Measurements from ENCODE around the gene NAALADL2. TPM values are rescaled to one million over a fixed set of nuclear protein-coding genes. Genes with fewer than 3 reads are reported as not detected.
"Not testable (repeated sequence)": the region's sequence is repeated elsewhere in the genome, so short reads cannot be mapped to it uniquely, and the experiment has no call there.

The NAALADL2 gene
- total RNA-seq, 1 experiment from 2014 or later: 0.36 TPM

DNA sequence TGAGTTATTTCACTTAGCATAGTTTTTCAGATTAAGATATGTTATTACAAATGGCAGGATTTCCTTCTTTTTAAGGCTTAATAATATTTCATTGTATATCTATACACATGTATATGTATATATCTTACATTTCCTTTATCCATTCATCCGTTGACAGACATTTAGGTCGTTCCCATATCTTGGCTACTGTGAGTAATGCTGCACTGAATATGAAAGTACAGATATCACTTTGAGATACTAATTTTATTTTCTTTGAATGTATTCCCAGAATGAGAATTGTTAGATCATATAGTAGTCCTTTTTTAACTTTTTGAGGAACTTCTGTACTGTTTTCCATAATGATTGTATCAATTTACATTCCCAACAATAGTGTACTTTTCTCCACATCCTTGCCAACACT, 270.4 kb downstream of the NAALADL2 start:
- DNase-seq (ENCODE audit: low read depth): no peak

DNA sequence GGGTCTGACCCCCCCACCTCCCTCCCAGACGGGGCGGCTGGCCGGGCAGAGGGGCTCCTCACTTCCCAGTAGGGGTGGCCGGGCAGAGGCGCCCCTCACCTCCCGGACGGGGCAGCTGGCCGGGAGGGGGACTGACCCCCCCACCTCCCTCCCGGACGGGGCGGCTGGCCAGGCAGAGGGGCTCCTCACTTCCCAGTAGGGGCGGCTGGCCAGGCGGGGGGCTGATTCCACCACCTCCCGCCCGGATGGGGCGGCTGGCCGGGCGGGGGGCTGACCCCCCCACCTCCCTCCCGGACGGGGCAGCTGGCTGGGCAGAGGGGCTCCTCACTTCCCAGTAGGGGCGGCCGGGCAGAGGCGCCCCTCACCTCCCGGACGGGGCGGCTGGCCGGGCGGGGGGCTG, 272.7 kb downstream of the NAALADL2 start:
- DNase-seq (ENCODE audit: low read depth): not testable (repeated sequence)

- DNase-seq (ENCODE audit: low read depth): not testable (repeated sequence)
Observed at GRCh38 chr3:175132706-175133105, 273.6 kb downstream of the NAALADL2 start.

DNA sequence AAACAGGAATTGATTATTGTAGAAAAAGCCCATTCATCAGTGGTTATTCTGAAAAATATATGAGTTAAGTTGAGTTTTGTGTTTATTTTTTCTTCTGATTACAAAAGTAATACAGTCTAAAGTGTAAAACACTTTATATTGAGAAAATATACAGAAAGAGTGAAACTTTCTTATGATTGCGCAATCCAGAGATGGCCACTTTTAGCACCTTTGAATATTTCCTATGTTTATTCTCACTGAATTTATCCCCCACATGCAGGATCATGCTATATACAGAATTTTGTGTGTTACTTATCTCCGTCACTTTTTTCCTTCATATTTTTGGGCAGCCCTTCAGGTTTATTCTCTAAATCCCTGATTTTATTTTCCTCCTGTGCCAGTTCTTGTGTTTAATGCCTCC, 285.2 kb downstream of the NAALADL2 start:
- no peak for DNase-seq (ENCODE audit: low read depth)

DNA sequence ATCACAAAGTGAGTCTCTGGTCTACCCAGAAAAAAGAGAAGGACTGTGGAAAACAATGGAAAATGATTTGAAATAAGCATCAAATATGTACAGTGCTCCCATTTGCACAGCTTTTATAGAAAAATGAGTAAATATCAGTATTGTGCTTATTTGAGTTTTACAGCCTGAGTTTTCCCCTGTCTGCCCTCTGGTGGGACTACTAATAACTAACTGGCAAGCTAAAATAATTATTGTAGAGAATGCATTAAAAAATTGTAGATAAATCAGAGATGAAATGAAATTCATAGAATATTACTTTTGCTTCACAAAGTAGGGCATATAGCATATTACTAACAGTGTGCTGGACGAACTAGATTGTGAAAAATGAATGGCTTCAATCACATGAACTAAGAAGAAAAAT, 287.1 kb downstream of the NAALADL2 start:
- no peak for DNase-seq (ENCODE audit: low read depth)

DNA sequence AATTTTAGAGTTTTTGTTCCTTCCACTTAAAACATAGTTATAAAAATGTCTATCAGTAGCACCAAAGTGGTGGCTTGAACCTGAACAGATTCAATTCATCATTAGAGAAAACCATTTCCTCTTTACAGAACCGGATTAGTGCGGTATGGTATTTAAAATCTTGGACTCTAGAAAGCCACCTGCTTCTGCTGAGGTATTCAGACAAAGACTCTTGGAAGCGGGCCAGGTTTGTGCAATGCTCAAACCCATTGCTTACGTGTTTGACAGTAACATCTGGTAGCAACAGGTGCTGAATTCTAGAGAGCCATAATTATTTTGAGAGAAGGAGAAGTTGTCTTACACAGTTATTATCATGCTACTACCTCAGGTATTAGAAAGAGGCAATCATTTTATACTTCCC, 290.5 kb downstream of the NAALADL2 start:
- no peak for DNase-seq (ENCODE audit: low read depth)

- DNase-seq (ENCODE audit: low read depth): no peak
Observed at GRCh38 chr3:175150812-175151401, 291.8 kb downstream of the NAALADL2 start.

DNA sequence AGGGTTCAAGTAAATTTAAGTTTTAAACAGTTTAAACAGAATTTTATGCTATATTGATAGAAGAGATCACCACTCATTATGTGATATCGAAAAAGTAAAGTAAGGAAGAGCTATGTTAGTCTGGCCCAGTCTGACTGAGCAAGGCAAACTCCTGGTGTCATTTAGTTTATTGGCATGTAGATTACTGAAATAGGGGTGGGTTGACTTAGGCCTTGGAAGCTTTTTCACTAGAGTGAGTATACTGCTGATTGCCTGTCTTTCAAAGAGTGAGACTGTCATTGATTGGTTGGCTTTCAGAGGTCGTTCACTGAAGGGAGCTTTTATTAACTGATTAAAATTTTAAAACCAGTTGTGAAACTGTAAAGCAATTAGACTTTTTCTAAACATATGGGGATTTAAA, 294.5 kb downstream of the NAALADL2 start:
- no peak for DNase-seq (ENCODE audit: low read depth)

DNA sequence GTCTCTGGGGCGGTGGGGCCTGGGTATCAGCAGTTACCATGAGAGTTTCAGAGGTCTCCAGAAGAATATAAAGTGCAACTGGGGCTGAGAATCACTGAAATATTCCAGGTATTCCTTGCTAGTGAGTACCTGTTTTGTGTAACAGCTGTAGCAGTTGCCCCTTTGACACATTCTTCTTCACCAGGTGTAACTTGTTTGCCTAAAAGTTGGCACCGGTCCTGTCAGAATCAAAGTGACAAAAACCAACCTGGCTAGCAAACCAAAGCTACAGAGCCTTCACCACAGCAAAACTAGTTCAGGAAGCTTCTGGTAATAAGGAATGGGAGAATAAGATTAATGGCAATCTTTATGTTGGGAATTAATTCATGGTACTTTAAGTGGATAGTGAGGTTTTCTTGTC, 296.0 kb downstream of the NAALADL2 start:
- no peak for DNase-seq (ENCODE audit: low read depth)

DNA sequence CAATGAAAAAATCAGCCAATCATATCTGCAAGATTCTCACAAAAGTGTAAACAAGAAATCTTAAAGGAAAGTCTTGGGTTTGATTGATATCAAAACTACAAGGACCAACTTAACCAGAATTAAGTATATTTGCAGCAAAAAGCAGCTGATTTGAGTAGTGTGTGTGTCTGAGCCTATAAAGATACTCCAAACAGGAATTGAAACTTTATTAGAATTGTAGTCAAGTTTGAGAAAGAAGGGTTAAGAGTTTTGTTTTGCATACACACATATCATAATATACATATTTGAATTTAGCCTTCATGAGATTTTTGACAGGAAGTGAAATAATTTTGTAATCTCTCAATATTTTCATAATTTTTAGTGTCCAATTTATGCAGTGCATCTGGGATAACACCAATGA, 300.1 kb downstream of the NAALADL2 start:
- no peak for DNase-seq (ENCODE audit: low read depth)

GRCh38 chr3:175161291-175161690, 302.2 kb downstream of the NAALADL2 start:
- no peak for DNase-seq (ENCODE audit: low read depth)

GRCh38 chr3:175163686-175164085, 304.6 kb downstream of the NAALADL2 start:
- DNase-seq (ENCODE audit: low read depth): no peak

DNA sequence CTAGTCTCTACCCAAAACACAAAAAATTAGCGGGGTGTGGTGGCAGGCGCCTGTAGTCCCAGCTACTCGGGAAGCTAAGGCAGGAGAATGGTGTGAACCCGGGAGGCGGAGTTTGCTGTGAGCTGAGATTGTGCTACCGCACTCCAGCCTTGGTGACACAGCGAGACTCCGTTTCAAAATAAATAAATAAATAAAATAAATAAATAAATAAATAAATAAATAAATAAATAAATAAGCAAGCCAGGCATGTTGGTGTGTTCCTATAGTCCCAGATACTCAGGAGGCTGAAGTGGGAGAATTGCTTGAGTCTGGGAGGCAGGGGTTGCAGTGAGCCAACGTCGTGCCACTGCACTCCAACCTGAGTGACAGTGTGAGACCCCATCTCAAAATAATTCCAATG, 314.0 kb downstream of the NAALADL2 start:
- not testable (repeated sequence) for DNase-seq (ENCODE audit: low read depth)

DNA sequence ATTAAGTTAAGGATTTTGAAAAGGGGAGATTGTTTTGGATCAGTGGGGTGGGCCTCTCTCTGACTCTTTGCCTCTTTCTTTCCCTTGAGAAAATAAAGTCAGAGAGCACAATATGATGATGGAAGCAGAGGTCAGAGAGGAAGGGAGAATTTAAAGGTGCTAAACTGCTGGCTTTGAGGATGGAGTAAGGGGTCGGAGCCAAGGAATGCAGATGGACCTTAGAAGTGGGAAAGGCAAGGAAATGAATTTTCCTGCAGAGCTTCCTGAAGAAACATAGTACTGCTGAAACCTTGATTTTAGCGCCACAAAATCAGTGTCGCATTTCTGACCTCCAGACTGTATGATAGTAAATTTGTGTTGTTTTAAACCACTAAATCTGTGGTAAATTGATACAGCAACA, 317.4 kb downstream of the NAALADL2 start:
- DNase-seq (ENCODE audit: low read depth): no peak

GRCh38 chr3:175179055-175179454, 319.9 kb downstream of the NAALADL2 start:
- DNase-seq (ENCODE audit: low read depth): no peak

- DNase-seq (ENCODE audit: low read depth): no peak
Observed at GRCh38 chr3:175184392-175184791, 325.3 kb downstream of the NAALADL2 start.

DNA sequence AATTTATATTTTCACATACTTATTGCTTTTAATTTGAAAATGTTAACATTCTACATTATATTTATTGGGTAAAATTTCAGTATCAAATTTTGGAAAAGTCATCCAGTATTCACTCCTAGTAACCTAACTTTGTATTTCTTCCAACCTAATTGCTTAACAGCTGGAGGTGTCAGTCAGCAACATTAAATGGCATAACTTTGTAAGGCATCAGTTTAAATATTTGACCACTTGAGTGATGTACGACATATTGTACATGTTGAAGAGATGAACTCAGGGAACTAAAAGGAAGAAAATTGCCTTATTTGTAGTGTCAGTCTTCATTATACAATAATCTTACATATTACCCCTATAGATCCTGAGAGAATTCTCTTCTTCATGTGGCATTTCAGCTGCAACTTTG, 326.8 kb downstream of the NAALADL2 start:
- DNase-seq (ENCODE audit: low read depth): no peak

DNA sequence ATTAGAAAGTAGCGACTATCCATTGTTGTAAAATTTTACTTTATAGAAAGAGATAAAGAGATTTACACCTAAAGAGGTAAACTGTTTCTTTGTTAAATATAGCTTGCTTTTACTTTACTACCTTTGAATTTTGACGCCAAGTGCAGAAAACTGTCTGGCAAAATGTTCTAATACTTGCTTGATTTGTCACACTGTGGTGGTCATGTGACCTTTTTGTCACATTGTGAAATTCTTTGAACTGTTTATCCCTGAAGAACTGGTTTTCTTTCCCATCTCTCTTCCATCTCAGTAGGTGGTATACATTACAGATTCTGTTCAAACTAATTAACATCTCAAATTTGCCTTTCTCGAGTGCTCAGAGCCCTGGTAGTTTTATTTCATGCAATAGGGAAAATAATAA, 327.4 kb downstream of the NAALADL2 start:
- DNase-seq (ENCODE audit: low read depth): no peak

- no peak for DNase-seq (ENCODE audit: low read depth)
Observed at GRCh38 chr3:175187586-175187985, 328.5 kb downstream of the NAALADL2 start.

GRCh38 chr3:175192536-175192935, 333.4 kb downstream of the NAALADL2 start:
- DNase-seq (ENCODE audit: low read depth): no peak

DNA sequence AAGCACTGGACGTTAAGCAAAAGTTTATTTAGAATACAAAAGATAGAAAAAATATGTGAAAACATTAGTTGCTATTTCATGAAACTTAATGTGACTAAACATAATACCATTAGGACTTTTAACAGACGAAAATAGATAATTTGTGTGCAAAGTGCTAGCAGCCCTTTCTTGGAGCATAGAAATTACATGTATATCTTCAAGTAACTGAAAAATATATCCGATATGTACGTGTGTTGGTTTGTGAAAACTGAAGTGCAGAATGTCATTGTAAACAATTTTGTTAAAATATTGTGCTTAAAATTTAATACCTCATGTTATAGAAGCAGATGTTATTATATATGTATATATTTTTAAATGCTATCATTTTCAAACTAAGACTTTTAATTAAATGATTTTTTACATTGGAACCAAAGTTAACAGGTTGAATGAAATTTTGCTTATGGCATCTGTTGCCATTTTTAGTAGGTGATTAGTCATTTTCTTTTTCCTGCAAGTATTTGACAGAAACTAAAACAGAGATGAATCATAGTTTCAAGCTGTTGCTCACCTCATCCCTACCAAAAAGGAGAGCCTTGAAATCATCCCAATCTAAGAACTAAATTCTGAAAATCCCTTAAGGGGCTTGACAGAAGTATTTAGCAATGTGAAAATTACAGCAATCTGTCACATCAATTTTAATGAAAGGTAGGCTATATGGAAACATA, 334.8 kb downstream of the NAALADL2 start:
- DNase-seq (ENCODE audit: low read depth): no peak

- no peak for DNase-seq (ENCODE audit: low read depth)
Observed at GRCh38 chr3:175198991-175199783, 340.1 kb downstream of the NAALADL2 start.

- no peak for DNase-seq (ENCODE audit: low read depth)
Observed at GRCh38 chr3:175199961-175200360, 340.8 kb downstream of the NAALADL2 start.

Measured in RPMI7951 (cell line).